GM23338 (cell line): ENCODE measurements around the gene AKTIP. TPM values are rescaled to one million over a fixed set of nuclear protein-coding genes. Genes with fewer than 3 reads are reported as not detected.

Source experiments
- ATAC-seq: fragments of 200-7000 bp; cut with Tn5 transposase; 3 replicates; pipeline ENCODE4 v1.9.1; 2020
- DNase-seq: peaks from one replicate; pipeline ENCODE4 v3.0.0-alpha.2; 2015; ENCODE audit warnings: low spot score
- H2AFZ ChIP-seq: fragments of 200-600 bp; sonication (generic); 2 replicates; pipeline ENCODE4 v1.8.0; 2016; ENCODE audit warnings: antibody characterized with exemption, mild to moderate bottlenecking, moderate library complexity
- H3F3A ChIP-seq: fragments of 200-600 bp; sonication (generic); replicated peaks from 2 replicates; pipeline ENCODE4 v1.8.0; 2017; ENCODE audit warnings: antibody characterized with exemption, mixed run types, low read depth
- H3K27ac ChIP-seq: fragments of 200-600 bp; sonication (generic); 2 replicates; pipeline ENCODE4 v1.6.1; 2016; ENCODE audit warnings: low read depth
- H3K27me3 ChIP-seq: fragments of 200-600 bp; sonication (generic); 2 replicates; pipeline ENCODE4 v1.8.0; 2016; ENCODE audit warnings: mild to moderate bottlenecking, mixed run types, moderate library complexity; ENCODE audit not compliant: insufficient read depth
- H3K36me3 ChIP-seq: fragments of 200-600 bp; sonication (generic); 2 replicates; pipeline ENCODE4 v1.8.0; 2016; ENCODE audit warnings: mild to moderate bottlenecking; ENCODE audit not compliant: insufficient read depth
- H3K4me1 ChIP-seq: fragments of 200-600 bp; sonication (generic); 2 replicates; pipeline ENCODE4 v1.8.0; 2016; ENCODE audit warnings: mild to moderate bottlenecking, moderate library complexity; ENCODE audit not compliant: insufficient read depth
- H3K4me2 ChIP-seq: fragments of 200-600 bp; sonication (generic); 2 replicates; pipeline ENCODE4 v1.7.1; 2017; ENCODE audit warnings: mixed run types
- H3K4me3 ChIP-seq: fragments of 200-600 bp; sonication (generic); 2 replicates; pipeline ENCODE4 v1.6.1; 2016; ENCODE audit warnings: mixed run types
- H3K79me2 ChIP-seq: fragments of 200-600 bp; sonication (generic); replicated peaks from 2 replicates; pipeline ENCODE4 v1.8.0; 2017; ENCODE audit warnings: mild to moderate bottlenecking; ENCODE audit not compliant: insufficient read depth
- H3K9me2 ChIP-seq: fragments of 200-600 bp; sonication (generic); 2 replicates; pipeline ENCODE4 v1.8.0; 2017; ENCODE audit not compliant: insufficient read depth
- H4K20me1 ChIP-seq: fragments of 200-600 bp; sonication (generic); replicated peaks from 2 replicates; pipeline ENCODE4 v1.8.0; 2017; ENCODE audit warnings: mild to moderate bottlenecking; ENCODE audit not compliant: insufficient read depth
- H3K27ac Mint-ChIP-seq: 2 replicates; pipeline ENCODE4 v1.8.0; 2020; ENCODE audit warnings: inconsistent platforms, mild to moderate bottlenecking, moderate library complexity, mixed read lengths
- H3K27me3 Mint-ChIP-seq: 3 replicates; pipeline ENCODE4 v1.8.0; 2022; ENCODE audit warnings: low read depth, mild to moderate bottlenecking, moderate library complexity, mixed read lengths, inconsistent platforms; ENCODE audit not compliant: insufficient read depth, poor library complexity
- H3K36me3 Mint-ChIP-seq: 3 replicates; pipeline ENCODE4 v1.8.0; 2021; ENCODE audit warnings: low read depth, mild to moderate bottlenecking, inconsistent platforms, moderate library complexity, mixed read lengths
- H3K4me1 Mint-ChIP-seq: 3 replicates; pipeline ENCODE4 v1.8.0; 2020; ENCODE audit warnings: mild to moderate bottlenecking, inconsistent platforms, mixed read lengths
- H3K4me3 Mint-ChIP-seq: 3 replicates; pipeline ENCODE4 v1.8.0; 2021; ENCODE audit warnings: moderate library complexity, mild to moderate bottlenecking, inconsistent platforms, mixed read lengths
- H3K9me3 Mint-ChIP-seq: 3 replicates; pipeline ENCODE4 v1.8.0; 2020; ENCODE audit warnings: moderate library complexity, mild to moderate bottlenecking, inconsistent platforms, mixed read lengths
- EZH2phosphoT487 ChIP-seq: fragments of 200-600 bp; sonication (generic); IDR thresholded peaks from one replicate; pipeline ENCODE4 v1.8.1; 2018; ENCODE audit warnings: antibody characterized with exemption; ENCODE audit not compliant: unreplicated experiment
- NANOG ChIP-seq: IDR thresholded peaks from 2 replicates; pipeline ENCODE4 v1.6.1; 2016; ENCODE audit warnings: antibody characterized with exemption, borderline replicate concordance
- POLR2AphosphoS5 ChIP-seq: IDR thresholded peaks from 2 replicates; pipeline ENCODE4 v1.6.1; 2016; ENCODE audit warnings: antibody characterized with exemption, low read depth
- ZNF331 ChIP-seq: fragments of 250-450 bp; sonication (Bioruptor Pico); IDR thresholded peaks from 2 replicates; pipeline ENCODE4 v1.5.0; 2020; ENCODE audit warnings: low read depth, mild to moderate bottlenecking, moderate library complexity
- polyA plus RNA-seq: library from polyadenylated mRNA; unstranded; fragments of >200 nt; fragmentation: Nextera tagmentation; extraction: Ambion mirVana; gene quantifications from 2 replicates; pipeline ENCODE4 v1.2.1, GENCODE V29; 2016
- total RNA-seq: library from RNA; depleted of rRNA; stranded (reverse); fragments of >200 nt; shearing (Covaris generic); gene quantifications from 2 replicates; pipeline ENCODE4 v1.2.3, GENCODE V29; 2014
- TF ChIP-seq, protein P1 (sequence below), 2 experiments: fragments of 200-600 bp in 1 of 2; sonication (generic) in 1 of 2; conservative IDR thresholded peaks; 2 replicates each; pipeline versions ENCODE4 v1.5.1 to v1.6.1; 2016 to 2017; ENCODE audit warnings: antibody characterized with exemption in 2 of 2, low read depth in 2 of 2, mild to moderate bottlenecking in 2 of 2, moderate library complexity in 1 of 2
- TF ChIP-seq, protein P2 (sequence below): IDR thresholded peaks from one replicate; pipeline ENCODE4 v1.6.1; 2018; ENCODE audit warnings: antibody characterized with exemption; ENCODE audit not compliant: unreplicated experiment

AKTIP gene
- total and polyA plus RNA-seq, 2 experiments from 2014 or later, result 17.3 to 21.6 TPM

- Histone ChIP-seq H3K4me1 (peaks cover 18% of the 10 kb centered on the region), H3K79me2 (peaks cover 39% of the 10 kb centered on the region), H3K27me3 (no peaks in the 10 kb centered on the region), H3K9me2 (no peaks in the 10 kb centered on the region), H3K27ac (no peak overlapping the region), H3K4me2 (no peak overlapping the region), H2AFZ (no peak overlapping the region), H3K36me3 (peaks cover 17% of the 10 kb centered on the region), H4K20me1 (peaks cover 6% of the 10 kb centered on the region), H3F3A (no peaks in the 10 kb centered on the region), H3K4me3 (no peak overlapping the region)
- no peak for DNase-seq
- Mint-ChIP-seq H3K27ac (no peak overlapping the region), H3K9me3 (no peaks in the 10 kb centered on the region; the same call in 2 of the 3 replicates), H3K27me3 (peaks cover 5% of the 10 kb centered on the region), H3K4me3 (no peak overlapping the region), H3K4me1 (peaks cover 17% of the 10 kb centered on the region), H3K36me3 (peaks cover 26% of the 10 kb centered on the region)
- no peak for TF ChIP-seq POLR2AphosphoS5
- ATAC-seq, result no peak
Measured at GRCh38 chr16:53498984-53499383, 4.0 kb downstream of the AKTIP start.

DNA sequence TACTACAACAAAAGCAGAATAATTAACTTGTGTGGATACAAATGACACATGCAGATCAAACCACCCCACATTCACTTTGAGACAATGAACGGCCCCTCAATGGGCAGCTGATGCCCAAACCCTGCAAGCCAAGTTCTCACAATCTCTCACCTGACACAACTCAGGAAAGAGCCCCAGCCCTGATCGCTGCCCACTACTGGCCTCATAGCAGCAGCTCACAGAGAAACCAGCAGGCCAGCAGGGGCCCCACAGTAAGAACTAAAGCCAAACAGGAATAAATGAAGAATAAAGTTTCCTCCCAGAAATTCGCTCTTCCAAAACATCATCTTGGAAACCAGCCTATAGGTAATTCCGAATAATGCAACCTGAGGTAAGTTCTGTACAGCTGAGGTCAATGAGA lies 7.7 kb downstream of the AKTIP start:
- ATAC-seq (peak; percentile 78), DNase-seq (peak; percentile 57)
- H3K27me3 ChIP-seq, result no peaks in the 10 kb centered on the region
- H3K79me2 ChIP-seq, result peaks cover 18% of the 10 kb centered on the region; the same call in 1 of the 2 replicates
- peaks cover 50% of the 10 kb centered on the region for H3K36me3 ChIP-seq
- H3K27ac Mint-ChIP-seq, result no peak overlapping the region
- H3K9me3 Mint-ChIP-seq, result no peaks in the 10 kb centered on the region
- H3K4me1 ChIP-seq, result no peaks in the 10 kb centered on the region; the same call in 1 of the 2 replicates
- no peaks in the 10 kb centered on the region for H4K20me1 ChIP-seq
- H3K4me3 Mint-ChIP-seq, result no peak overlapping the region
- H3K4me3 ChIP-seq, result no peak overlapping the region
- no peaks in the 10 kb centered on the region for H3K4me1 Mint-ChIP-seq
- no peak for TF ChIP-seq EZH2phosphoT487
- TF ChIP-seq, protein P1, sequence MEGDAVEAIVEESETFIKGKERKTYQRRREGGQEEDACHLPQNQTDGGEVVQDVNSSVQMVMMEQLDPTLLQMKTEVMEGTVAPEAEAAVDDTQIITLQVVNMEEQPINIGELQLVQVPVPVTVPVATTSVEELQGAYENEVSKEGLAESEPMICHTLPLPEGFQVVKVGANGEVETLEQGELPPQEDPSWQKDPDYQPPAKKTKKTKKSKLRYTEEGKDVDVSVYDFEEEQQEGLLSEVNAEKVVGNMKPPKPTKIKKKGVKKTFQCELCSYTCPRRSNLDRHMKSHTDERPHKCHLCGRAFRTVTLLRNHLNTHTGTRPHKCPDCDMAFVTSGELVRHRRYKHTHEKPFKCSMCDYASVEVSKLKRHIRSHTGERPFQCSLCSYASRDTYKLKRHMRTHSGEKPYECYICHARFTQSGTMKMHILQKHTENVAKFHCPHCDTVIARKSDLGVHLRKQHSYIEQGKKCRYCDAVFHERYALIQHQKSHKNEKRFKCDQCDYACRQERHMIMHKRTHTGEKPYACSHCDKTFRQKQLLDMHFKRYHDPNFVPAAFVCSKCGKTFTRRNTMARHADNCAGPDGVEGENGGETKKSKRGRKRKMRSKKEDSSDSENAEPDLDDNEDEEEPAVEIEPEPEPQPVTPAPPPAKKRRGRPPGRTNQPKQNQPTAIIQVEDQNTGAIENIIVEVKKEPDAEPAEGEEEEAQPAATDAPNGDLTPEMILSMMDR (conservative IDR thresholded peaks at IDR 0.05; ENCODE audit: low read depth in 2 of 2), result peak; percentile 41 to 50
- TF ChIP-seq, protein P2, sequence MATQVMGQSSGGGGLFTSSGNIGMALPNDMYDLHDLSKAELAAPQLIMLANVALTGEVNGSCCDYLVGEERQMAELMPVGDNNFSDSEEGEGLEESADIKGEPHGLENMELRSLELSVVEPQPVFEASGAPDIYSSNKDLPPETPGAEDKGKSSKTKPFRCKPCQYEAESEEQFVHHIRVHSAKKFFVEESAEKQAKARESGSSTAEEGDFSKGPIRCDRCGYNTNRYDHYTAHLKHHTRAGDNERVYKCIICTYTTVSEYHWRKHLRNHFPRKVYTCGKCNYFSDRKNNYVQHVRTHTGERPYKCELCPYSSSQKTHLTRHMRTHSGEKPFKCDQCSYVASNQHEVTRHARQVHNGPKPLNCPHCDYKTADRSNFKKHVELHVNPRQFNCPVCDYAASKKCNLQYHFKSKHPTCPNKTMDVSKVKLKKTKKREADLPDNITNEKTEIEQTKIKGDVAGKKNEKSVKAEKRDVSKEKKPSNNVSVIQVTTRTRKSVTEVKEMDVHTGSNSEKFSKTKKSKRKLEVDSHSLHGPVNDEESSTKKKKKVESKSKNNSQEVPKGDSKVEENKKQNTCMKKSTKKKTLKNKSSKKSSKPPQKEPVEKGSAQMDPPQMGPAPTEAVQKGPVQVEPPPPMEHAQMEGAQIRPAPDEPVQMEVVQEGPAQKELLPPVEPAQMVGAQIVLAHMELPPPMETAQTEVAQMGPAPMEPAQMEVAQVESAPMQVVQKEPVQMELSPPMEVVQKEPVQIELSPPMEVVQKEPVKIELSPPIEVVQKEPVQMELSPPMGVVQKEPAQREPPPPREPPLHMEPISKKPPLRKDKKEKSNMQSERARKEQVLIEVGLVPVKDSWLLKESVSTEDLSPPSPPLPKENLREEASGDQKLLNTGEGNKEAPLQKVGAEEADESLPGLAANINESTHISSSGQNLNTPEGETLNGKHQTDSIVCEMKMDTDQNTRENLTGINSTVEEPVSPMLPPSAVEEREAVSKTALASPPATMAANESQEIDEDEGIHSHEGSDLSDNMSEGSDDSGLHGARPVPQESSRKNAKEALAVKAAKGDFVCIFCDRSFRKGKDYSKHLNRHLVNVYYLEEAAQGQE, result no peak
- H3K27ac ChIP-seq, result no peak overlapping the region
- peaks cover 3% of the 10 kb centered on the region for H3K27me3 Mint-ChIP-seq
- no peaks in the 10 kb centered on the region for H3K9me2 ChIP-seq
- no peak overlapping the region for H2AFZ ChIP-seq
- H3K4me2 ChIP-seq, result no peak overlapping the region
- H3F3A ChIP-seq, result no peaks in the 10 kb centered on the region
- peaks cover 50% of the 10 kb centered on the region for H3K36me3 Mint-ChIP-seq

GRCh38 chr16:53494636-53495035 lies 8.4 kb downstream of the AKTIP start:
- ATAC-seq, result no peak
- peaks cover 50% of the 10 kb centered on the region for H3K36me3 ChIP-seq
- peaks cover 57% of the 10 kb centered on the region for H3K36me3 Mint-ChIP-seq

More at GRCh38 chr16:53494636-53495035, 8.4 kb downstream of the AKTIP start:
- Mint-ChIP-seq H3K4me3 (no peak overlapping the region), H3K27ac (no peak overlapping the region), H3K27me3 (peaks cover 3% of the 10 kb centered on the region), H3K4me1 (no peaks in the 10 kb centered on the region), H3K9me3 (no peaks in the 10 kb centered on the region)
- H3K4me1 ChIP-seq, result no peaks in the 10 kb centered on the region
- no peak overlapping the region for H3K27ac ChIP-seq
- H3K4me2 ChIP-seq, result no peak overlapping the region
- no peak for DNase-seq
- no peaks in the 10 kb centered on the region for H3K9me2 ChIP-seq
- TF ChIP-seq ZNF331 (CRISPR knock-in tag), result no peak
- no peak for TF ChIP-seq NANOG
- H4K20me1 ChIP-seq, result no peaks in the 10 kb centered on the region
- H3K27me3 ChIP-seq, result no peaks in the 10 kb centered on the region
- no peak overlapping the region for H3K4me3 ChIP-seq
- H3F3A ChIP-seq, result no peaks in the 10 kb centered on the region
- peaks cover 11% of the 10 kb centered on the region; the same call in 1 of the 2 replicates for H3K79me2 ChIP-seq
- H2AFZ ChIP-seq, result no peak overlapping the region
